ENCODE results near the gene DHRS13. TPM values are rescaled to one million over a fixed set of nuclear protein-coding genes. Genes with fewer than 3 reads are reported as not detected.

Gene DHRS13
- total RNA-seq, 2 donors from 2014 or later = 3.7 to 12.2 TPM

- TF ChIP-seq, protein P1, sequence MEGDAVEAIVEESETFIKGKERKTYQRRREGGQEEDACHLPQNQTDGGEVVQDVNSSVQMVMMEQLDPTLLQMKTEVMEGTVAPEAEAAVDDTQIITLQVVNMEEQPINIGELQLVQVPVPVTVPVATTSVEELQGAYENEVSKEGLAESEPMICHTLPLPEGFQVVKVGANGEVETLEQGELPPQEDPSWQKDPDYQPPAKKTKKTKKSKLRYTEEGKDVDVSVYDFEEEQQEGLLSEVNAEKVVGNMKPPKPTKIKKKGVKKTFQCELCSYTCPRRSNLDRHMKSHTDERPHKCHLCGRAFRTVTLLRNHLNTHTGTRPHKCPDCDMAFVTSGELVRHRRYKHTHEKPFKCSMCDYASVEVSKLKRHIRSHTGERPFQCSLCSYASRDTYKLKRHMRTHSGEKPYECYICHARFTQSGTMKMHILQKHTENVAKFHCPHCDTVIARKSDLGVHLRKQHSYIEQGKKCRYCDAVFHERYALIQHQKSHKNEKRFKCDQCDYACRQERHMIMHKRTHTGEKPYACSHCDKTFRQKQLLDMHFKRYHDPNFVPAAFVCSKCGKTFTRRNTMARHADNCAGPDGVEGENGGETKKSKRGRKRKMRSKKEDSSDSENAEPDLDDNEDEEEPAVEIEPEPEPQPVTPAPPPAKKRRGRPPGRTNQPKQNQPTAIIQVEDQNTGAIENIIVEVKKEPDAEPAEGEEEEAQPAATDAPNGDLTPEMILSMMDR (IDR thresholded peaks at IDR 0.05) = no peak
- ATAC-seq (ENCODE audit: insufficient number of reproducible peaks, low FRiP score, low read depth) (no peak), DNase-seq (ENCODE audit: low spot score) (no peak)
- Histone ChIP-seq H3K27me3 (replicated peaks; ENCODE audit: insufficient read depth) (no peaks in the 10 kb centered on the region), H3K27ac (no peak overlapping the region), H3K4me1 (ENCODE audit: control insufficient read depth in 1 of 2, low read depth in 2 of 2) (peaks cover 0 to 11% of the 10 kb centered on the region in 2 donors), H3K36me3 (peaks cover 3% of the 10 kb centered on the region), H3K4me3 (no peak overlapping the region), H3K9me3 (no peaks in the 10 kb centered on the region)
These were observed 26.9 kb upstream of the DHRS13 start for GRCh38 chr17:28929787-28930186.

DNA sequence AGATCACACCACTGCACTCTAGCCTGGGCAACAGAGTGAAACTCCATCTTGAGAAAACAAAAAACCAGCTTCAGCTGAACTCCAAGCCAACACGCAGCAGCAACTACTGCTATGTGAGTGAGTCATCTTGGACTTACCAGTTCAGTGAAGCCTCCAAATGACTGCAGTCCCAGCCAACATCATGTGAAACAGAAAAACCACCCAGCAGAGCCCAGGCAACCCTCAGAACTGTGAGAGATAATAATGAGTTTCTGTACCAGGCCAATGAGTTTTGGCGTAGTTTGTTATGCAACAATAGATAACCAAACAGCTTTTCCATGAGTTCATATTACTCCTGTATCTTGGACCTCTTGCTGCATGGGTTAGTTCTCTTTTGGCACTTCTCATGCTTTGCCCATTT, 25.2 kb upstream of the DHRS13 start:
- Histone ChIP-seq H3K27me3 (replicated peaks; ENCODE audit: insufficient read depth) (no peaks in the 10 kb centered on the region), H3K27ac (no peak overlapping the region), H3K4me1 (ENCODE audit: control insufficient read depth in 1 of 2, low read depth in 2 of 2) (peaks cover 0 to 11% of the 10 kb centered on the region in 2 donors), H3K4me3 (no peak overlapping the region), H3K9me3 (no peaks in the 10 kb centered on the region), H3K36me3 (peaks cover 10% of the 10 kb centered on the region)
- TF ChIP-seq, protein P1 (IDR thresholded peaks at IDR 0.05) = no peak
- ATAC-seq (ENCODE audit: insufficient number of reproducible peaks, low FRiP score, low read depth) (no peak), DNase-seq (ENCODE audit: low spot score) (no peak)

- DNase-seq (ENCODE audit: low spot score) (no peak), ATAC-seq (ENCODE audit: insufficient number of reproducible peaks, low FRiP score, low read depth) (no peak)
- H3K4me1 ChIP-seq (ENCODE audit: control insufficient read depth in 1 of 2, low read depth in 2 of 2) = peaks cover 0 to 11% of the 10 kb centered on the region in 2 donors
- peak overlapping the region in 1 of 2 donors; percentile 26 for H3K27ac ChIP-seq
- no peaks in the 10 kb centered on the region for H3K27me3 ChIP-seq (replicated peaks; ENCODE audit: insufficient read depth)
- peaks cover 10% of the 10 kb centered on the region for H3K36me3 ChIP-seq
- TF ChIP-seq, protein P1 (IDR thresholded peaks at IDR 0.05) = no peak
- H3K4me3 ChIP-seq = no peak overlapping the region
- H3K9me3 ChIP-seq = no peaks in the 10 kb centered on the region
These were observed 23.9 kb upstream of the DHRS13 start for GRCh38 chr17:28926786-28927185.

GRCh38 chr17:28926366-28926765, 23.5 kb upstream of the DHRS13 start:
- Histone ChIP-seq H3K27ac (peak overlapping the region in 1 of 2 donors; percentile 26), H3K27me3 (replicated peaks; ENCODE audit: insufficient read depth) (no peaks in the 10 kb centered on the region), H3K4me3 (no peak overlapping the region), H3K4me1 (ENCODE audit: control insufficient read depth in 1 of 2, low read depth in 2 of 2) (peaks cover 0 to 11% of the 10 kb centered on the region in 2 donors), H3K36me3 (peaks cover 13% of the 10 kb centered on the region), H3K9me3 (no peaks in the 10 kb centered on the region)
- TF ChIP-seq, protein P1 (IDR thresholded peaks at IDR 0.05) = no peak
- DNase-seq (ENCODE audit: low spot score) (no peak), ATAC-seq (ENCODE audit: insufficient number of reproducible peaks, low FRiP score, low read depth) (no peak)

DNA sequence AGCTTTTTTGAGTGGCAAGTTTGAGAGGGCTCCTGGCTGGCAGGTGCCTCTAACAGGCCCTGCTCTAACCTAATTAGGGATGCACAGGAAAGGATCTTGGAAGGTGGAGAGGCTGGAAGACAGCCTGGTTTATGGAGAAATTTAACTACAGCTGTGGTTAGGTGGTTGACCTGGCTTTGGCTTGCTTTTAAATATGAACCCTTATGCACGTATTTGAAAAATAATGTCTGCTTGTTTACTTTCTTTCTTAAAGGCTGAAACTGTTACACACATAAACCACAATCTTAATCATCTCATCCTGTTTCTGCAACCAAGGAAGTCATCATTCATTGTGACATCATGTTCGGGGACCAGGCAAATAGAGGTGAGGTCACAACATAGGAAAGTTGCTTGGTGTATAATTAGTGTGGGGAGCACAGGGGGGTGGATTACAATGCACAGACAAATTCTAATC, 23.1 kb upstream of the DHRS13 start:
- Histone ChIP-seq H3K4me1 (ENCODE audit: control insufficient read depth in 1 of 2, low read depth in 2 of 2) (peaks cover 0 to 11% of the 10 kb centered on the region in 2 donors), H3K27me3 (replicated peaks; ENCODE audit: insufficient read depth) (no peaks in the 10 kb centered on the region), H3K4me3 (no peak overlapping the region), H3K9me3 (no peaks in the 10 kb centered on the region), H3K27ac (no peak overlapping the region), H3K36me3 (peaks cover 17% of the 10 kb centered on the region)
- TF ChIP-seq, protein P1 (IDR thresholded peaks at IDR 0.05) = no peak
- no peak for ATAC-seq (ENCODE audit: insufficient number of reproducible peaks, low FRiP score, low read depth)
- no peak for DNase-seq (ENCODE audit: low spot score)
